Activated naive CD8-positive, alpha-beta T cell treated with anti-CD3 and anti-CD28 coated beads for 36 hours (primary cell): Measurements from ENCODE around the gene GRID1. TPM values are rescaled to one million over a fixed set of nuclear protein-coding genes. Genes with fewer than 3 reads are reported as not detected.

ENCODE experiments used
- DNase-seq: peaks from one replicate; pipeline ENCODE4 v3.0.0; 2021
- H3K27ac Mint-ChIP-seq: one replicate; pipeline ENCODE4 v1.8.0; 2022; ENCODE audit warnings: mild to moderate bottlenecking, moderate library complexity, mixed read lengths
- H3K27me3 Mint-ChIP-seq: one replicate; pipeline ENCODE4 v1.8.0; 2022; ENCODE audit warnings: mild to moderate bottlenecking, mixed read lengths
- H3K36me3 Mint-ChIP-seq: one replicate; pipeline ENCODE4 v1.8.0; 2021; ENCODE audit warnings: mild to moderate bottlenecking, mixed read lengths
- H3K4me1 Mint-ChIP-seq: one replicate; pipeline ENCODE4 v1.8.0; 2021; ENCODE audit warnings: mixed read lengths
- H3K4me3 Mint-ChIP-seq: one replicate; pipeline ENCODE4 v1.8.0; 2022; ENCODE audit warnings: mild to moderate bottlenecking, moderate library complexity, mixed read lengths
- H3K9me3 Mint-ChIP-seq: one replicate; pipeline ENCODE4 v1.8.0; 2022; ENCODE audit warnings: mixed read lengths
- total RNA-seq, 2 experiments: library from RNA; stranded (reverse); gene quantifications; one replicate each; pipeline ENCODE4 v1.2.3, GENCODE V29; 2021

The GRID1 gene
- total RNA-seq, 2 experiments from 2014 or later = not detected

DNA sequence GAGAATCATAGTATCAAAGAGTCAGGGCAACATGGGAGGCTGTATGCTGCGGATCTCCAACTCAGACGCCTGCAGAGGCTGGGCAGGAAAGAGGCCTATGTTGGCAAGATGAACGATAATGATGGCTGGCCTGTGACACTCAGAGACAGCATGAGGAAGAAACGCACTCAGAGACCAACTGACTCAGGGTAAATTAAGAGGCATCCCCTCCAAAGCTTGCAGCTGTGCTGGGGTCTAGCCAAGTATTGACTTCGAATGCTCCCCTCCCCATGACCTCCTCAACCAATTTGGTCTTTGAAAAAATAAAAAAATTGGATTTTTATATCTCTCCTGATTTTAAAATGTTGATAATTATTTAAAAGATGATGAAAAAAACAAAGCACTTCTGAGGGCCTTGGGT is 718.9 kb downstream of the GRID1 start:
- Mint-ChIP-seq H3K9me3 (no peaks in the 10 kb centered on the region), H3K4me1 (no peaks in the 10 kb centered on the region), H3K27ac (no peak overlapping the region), H3K36me3 (no peaks in the 10 kb centered on the region), H3K27me3 (no peaks in the 10 kb centered on the region), H3K4me3 (no peak overlapping the region)
- DNase-seq = no peak

DNA sequence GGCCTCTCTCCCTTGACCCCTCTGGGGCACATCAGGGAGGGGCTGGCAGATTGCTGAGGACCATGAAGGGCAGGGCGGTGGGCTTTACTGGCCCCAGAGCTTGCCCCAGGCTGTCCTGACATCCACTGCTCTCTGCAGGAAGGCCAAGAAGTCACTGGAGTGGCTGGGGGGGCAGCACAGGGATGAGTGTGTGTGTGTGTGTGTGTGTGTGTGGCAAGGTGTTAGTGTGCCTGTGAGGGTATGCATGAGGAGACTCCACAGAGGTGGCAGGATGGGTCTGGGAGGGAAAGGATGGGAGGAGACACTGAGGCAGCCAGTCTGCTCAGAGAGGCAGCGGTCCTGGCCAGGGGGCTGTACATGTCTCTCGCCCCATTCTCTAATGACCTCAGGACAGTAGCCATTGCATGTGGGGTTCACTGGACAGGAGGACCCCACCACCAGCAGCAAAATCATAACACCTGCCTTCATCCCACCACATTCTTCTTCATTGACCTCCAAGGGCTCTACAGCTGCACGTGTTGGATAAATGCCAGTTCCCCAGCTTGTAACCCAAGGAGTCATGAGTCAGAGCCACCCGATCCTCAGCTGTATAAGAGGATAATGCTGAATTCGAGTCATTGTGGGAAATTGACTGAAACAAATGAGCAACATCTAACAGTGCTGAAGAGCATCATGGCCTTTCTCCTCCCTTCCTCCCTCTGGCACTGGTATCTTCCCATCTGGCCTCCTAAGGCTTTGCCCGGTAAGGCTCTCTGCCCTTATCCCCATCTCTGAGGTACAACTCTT is 720.5 kb downstream of the GRID1 start:
- Mint-ChIP-seq H3K36me3 (no peaks in the 10 kb centered on the region), H3K4me3 (no peak overlapping the region), H3K9me3 (no peaks in the 10 kb centered on the region)

DNA sequence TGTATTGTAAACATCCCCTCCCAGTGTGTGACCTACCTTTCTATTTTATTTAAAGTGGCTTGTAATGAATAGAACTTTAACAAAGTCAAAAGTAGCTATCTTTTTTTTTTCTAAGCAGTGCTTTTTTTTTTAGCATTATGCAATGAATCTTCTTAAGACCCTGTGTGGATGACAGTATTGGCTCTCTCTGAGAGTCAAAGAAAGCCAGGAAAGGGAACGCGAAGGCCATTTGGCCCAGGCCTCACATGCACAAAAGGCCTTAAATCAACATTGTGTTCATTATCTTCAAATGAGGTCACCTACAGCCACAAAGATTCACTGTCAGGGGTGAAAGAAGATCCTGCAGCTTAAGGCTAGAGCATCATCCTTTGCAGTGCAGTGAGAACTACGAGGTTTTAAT is 721.5 kb downstream of the GRID1 start:
- no peak for DNase-seq
- no peaks in the 10 kb centered on the region for H3K9me3 Mint-ChIP-seq
- H3K4me1 Mint-ChIP-seq = no peaks in the 10 kb centered on the region
- H3K36me3 Mint-ChIP-seq = no peaks in the 10 kb centered on the region
- H3K27me3 Mint-ChIP-seq = no peaks in the 10 kb centered on the region
- no peak overlapping the region for H3K27ac Mint-ChIP-seq
- H3K4me3 Mint-ChIP-seq = no peak overlapping the region

More for the DNA sequence above, 720.5 kb downstream of the GRID1 start:
- H3K4me1 Mint-ChIP-seq = no peaks in the 10 kb centered on the region
- no peak overlapping the region for H3K27ac Mint-ChIP-seq
- no peak for DNase-seq
- no peaks in the 10 kb centered on the region for H3K27me3 Mint-ChIP-seq

DNA sequence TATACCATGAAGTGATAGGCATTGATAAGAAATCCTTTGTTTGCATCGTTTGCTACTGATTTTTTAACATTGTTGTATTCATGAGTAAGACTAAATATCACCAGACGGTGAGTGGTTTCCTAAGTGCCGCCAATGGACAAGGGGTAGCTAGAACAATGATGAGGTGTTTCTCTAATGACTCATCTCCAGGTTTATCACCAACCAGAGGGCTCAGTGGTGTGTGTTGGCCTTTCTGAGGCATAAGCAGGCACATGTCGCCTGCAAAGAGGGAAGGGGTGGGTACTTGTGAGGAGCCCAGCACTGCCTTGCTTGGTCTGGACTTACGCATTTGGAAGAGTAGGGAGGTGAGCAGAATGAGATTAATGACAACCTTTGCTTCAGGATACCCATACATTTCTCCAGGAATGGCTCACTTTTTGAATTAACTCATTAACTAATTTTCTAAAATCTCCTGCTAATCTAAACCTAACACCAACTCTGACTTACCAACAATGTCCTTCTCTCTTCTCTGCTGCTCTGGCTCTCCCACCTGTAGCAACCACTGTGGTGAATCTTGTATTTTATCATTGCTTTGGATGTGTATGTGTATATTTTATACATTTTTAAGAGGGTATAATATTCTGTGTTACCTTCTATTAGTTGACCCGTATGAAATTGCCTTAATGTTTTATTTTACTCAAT is 722.6 kb downstream of the GRID1 start:
- no peaks in the 10 kb centered on the region for H3K9me3 Mint-ChIP-seq
- H3K4me1 Mint-ChIP-seq = no peaks in the 10 kb centered on the region
- H3K4me3 Mint-ChIP-seq = no peak overlapping the region
- no peaks in the 10 kb centered on the region for H3K36me3 Mint-ChIP-seq
- no peak overlapping the region for H3K27ac Mint-ChIP-seq
- no peak for DNase-seq
- H3K27me3 Mint-ChIP-seq = no peaks in the 10 kb centered on the region

DNA sequence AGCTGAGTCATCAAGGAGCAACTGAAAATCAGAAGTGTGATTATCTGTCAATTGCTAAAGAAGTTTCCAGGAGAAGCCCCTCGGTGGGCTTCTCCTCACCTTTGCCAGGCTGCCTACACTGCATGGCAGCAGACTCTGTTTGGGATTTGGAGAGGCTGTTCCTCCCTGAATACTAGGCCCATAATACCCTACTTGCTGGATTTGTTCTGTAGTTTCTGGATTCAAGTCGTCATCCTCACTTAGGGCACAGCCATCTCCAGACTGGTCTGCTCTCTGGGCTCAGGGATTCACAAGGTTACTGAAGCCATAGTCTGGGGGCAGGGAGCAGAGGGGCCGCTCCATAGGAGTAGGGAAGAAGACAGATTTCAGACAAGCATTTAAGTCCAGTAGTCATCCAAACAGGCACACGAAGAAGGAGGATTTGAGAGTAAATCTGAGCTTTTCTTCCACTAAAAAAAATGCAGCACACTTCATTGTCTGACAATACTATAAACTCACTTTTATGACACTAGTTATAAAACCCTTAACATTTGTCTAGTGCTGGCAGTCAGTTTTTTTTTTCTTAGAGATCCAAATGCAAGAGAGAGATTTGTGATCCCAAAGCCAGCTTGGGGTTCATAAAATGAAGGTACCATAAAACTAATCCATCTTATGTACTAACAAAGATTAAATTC is 723.3 kb downstream of the GRID1 start:
- H3K27ac Mint-ChIP-seq = no peak overlapping the region
- no peaks in the 10 kb centered on the region for H3K27me3 Mint-ChIP-seq
- no peak for DNase-seq
- no peaks in the 10 kb centered on the region for H3K36me3 Mint-ChIP-seq
- H3K9me3 Mint-ChIP-seq = no peaks in the 10 kb centered on the region
- H3K4me3 Mint-ChIP-seq = no peak overlapping the region
- H3K4me1 Mint-ChIP-seq = no peaks in the 10 kb centered on the region

DNA sequence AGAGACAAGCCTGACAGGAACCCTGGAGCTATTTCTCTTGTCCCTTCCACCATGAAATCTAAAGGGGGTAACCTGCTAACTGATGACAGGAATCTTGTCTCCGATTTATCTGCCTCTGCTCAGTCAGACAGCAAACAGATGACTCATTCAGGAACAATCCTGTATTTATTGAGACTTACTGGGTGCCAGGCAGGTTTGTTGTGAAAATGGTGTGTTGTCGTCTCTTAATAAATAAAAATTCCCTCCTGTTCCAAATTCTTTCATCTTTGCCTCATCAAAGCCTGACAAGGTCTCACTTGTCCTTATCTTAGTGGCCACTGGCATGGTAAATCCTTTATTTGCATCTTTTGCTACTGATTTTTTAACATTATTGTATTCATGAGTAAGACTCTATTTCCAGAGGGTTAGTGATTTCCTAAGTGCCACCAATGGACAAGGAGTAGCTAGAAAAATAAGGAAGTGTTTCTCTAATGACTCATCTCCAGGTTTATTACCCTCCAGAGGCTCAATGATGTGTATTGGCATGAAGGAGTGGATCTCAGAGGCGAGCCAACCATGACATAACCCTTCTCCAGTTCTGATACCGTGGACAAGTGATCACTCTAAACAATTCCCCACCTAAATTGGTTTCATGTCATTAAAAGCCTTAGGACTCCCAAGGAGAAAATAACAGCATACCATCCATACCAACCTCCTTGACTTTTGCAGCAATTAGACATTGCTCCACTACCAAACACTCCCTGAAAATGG is 724.0 kb downstream of the GRID1 start:
- Mint-ChIP-seq H3K4me1 (no peaks in the 10 kb centered on the region), H3K36me3 (no peaks in the 10 kb centered on the region), H3K27ac (no peak overlapping the region), H3K9me3 (no peaks in the 10 kb centered on the region), H3K4me3 (no peak overlapping the region), H3K27me3 (no peaks in the 10 kb centered on the region)
- DNase-seq = no peak

DNA sequence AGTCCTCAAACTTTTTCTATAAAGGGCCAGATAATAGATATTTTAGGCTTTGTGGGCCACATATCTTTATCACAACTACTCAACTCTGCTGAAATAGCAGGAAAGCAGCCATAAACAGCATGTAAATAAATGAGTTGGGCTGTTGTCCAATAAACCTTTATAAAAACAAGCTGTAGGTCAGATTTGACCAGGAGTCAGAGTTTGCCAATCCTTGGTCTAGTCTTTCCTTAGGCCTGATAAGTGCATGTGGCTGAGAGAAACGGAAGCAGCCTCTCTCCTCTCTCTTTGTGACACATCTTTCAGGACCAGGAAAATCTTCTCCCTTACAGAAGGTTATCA is 724.5 kb downstream of the GRID1 start:
- no peaks in the 10 kb centered on the region for H3K27me3 Mint-ChIP-seq
- H3K27ac Mint-ChIP-seq = no peak overlapping the region
- no peak overlapping the region for H3K4me3 Mint-ChIP-seq
- no peaks in the 10 kb centered on the region for H3K9me3 Mint-ChIP-seq
- no peaks in the 10 kb centered on the region for H3K4me1 Mint-ChIP-seq
- no peaks in the 10 kb centered on the region for H3K36me3 Mint-ChIP-seq
- no peak for DNase-seq

DNA sequence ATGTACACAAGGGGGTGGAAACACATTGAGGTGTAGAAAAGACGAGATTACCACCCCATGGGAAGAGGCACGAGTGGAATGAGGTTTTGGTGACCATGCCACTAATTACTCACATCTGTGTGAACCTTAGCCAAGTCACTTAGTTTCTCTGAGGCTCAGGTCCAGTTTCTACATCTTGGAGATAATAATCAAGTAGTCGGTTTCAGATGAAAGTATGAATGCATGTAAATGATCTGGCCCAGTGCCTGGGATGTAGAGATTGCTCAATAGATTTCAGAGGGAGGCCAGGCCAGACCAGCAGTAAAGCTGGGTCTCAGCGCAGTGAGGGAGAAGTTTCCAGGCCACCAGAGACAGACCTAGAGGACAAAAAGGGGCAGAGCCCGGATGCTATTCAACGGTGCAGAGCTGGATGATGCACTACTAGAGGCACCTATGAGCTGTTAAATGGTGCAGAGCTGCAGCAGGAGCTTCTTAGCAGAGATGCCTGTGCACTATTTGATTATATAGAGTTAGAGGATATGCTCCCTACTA is 725.1 kb downstream of the GRID1 start:
- Mint-ChIP-seq H3K4me3 (no peak overlapping the region), H3K36me3 (no peaks in the 10 kb centered on the region), H3K9me3 (no peaks in the 10 kb centered on the region), H3K4me1 (no peaks in the 10 kb centered on the region), H3K27me3 (no peaks in the 10 kb centered on the region), H3K27ac (no peak overlapping the region)
- no peak for DNase-seq

DNA sequence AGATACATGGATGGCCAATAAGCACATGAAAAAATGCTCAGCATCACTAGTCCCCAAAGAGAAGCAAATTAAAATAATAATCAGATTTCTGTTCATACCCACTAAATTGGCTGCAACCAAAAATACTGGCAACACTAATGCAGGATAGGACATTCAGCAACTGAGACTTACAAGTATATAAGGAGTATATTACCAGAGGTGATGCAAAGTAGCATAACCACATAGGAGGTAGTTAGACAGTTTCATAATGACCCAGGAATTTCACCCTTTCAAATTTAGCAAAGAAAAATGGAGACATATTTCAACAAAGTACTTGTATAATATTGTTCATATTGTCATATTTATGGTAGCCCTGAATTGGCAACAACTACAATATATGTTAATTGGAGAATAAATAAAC is 727.8 kb downstream of the GRID1 start:
- no peaks in the 10 kb centered on the region for H3K4me1 Mint-ChIP-seq
- H3K4me3 Mint-ChIP-seq = no peak overlapping the region
- H3K27me3 Mint-ChIP-seq = no peaks in the 10 kb centered on the region
- no peaks in the 10 kb centered on the region for H3K9me3 Mint-ChIP-seq
- H3K36me3 Mint-ChIP-seq = no peaks in the 10 kb centered on the region
- no peak overlapping the region for H3K27ac Mint-ChIP-seq
- no peak for DNase-seq

DNA sequence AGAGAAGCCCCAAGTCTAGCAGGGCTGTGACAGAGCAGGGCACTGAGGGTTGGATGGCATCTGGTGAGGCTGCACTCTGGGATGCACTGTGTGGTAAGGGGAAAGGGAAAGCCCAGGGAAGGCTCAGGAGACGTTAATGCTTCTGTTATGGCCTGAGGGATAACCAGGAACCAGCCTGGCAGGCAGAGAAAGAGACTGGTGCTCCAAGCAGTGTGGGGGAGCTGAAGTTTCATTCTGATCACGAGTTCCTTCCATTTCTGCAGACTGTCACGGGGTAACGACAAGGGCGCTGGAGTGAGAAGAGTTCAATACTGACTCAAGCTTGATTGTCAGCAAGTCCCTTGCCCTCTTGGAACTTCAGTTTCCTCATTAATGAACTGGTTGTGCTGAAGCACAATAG is 730.9 kb downstream of the GRID1 start:
- no peak overlapping the region for H3K27ac Mint-ChIP-seq
- H3K4me1 Mint-ChIP-seq = no peaks in the 10 kb centered on the region
- no peak for DNase-seq
- H3K36me3 Mint-ChIP-seq = no peaks in the 10 kb centered on the region
- H3K27me3 Mint-ChIP-seq = no peaks in the 10 kb centered on the region
- H3K9me3 Mint-ChIP-seq = no peaks in the 10 kb centered on the region
- H3K4me3 Mint-ChIP-seq = no peak overlapping the region

DNA sequence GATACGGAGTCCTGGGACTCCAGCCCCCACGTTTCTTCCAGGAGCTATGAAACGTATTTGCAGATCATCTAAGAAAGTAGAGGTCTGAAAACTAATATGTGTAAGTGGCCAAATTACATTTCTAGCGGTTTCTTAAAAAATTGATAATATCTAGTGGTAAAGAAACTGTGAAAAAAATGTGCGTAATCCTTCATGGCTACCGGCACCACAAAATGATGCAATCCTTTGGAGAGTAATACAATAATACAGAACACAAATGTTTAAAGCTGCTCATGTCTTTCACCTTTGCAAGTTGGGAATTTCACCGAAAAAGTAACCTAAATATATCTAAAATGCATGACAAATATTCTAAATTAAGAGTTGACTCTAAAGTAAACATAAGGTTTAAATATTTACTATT is 742.1 kb downstream of the GRID1 start:
- H3K9me3 Mint-ChIP-seq = no peaks in the 10 kb centered on the region
- no peak overlapping the region for H3K4me3 Mint-ChIP-seq
- no peaks in the 10 kb centered on the region for H3K36me3 Mint-ChIP-seq
- DNase-seq = no peak
- H3K27me3 Mint-ChIP-seq = no peaks in the 10 kb centered on the region
- H3K4me1 Mint-ChIP-seq = no peaks in the 10 kb centered on the region
- no peak overlapping the region for H3K27ac Mint-ChIP-seq

DNA sequence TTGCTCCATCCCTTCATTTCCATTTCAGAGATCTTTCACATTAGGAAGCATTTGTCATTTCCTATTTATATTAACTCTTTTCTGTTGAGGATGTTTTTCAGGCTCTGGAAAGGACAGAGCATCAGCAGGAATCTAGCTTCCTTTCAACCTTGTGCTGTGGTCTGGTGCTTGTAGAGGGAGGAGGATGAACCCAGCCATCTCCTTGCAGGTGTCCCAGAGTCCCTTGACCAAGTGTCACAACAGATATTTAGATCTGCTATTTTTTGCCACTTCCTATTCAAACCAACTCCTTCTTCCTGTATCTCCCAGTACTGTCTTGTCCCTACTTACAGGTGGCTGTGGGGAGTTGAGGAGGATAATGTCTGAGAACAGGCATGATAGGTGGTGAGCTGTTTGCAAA is 742.8 kb downstream of the GRID1 start:
- no peaks in the 10 kb centered on the region for H3K27me3 Mint-ChIP-seq

DNA sequence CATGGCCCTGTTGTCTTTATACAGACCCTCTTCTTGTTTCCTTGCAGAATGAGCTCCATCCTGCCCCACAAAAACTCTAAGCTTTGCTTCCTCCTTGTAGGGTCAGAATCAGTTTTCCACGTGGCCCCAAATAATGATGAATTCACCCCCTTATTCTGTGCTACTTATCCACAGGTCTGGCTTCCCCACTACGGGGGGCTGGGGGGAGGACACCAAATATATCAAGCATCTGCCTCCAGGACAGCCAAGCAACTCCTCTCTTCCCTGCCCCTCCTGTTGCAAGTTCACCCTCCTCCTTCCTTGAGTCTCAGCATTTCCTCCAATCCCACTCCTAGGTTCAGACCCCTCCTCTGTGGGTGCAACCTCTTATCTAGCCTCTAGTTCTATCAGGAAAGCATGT is 743.3 kb downstream of the GRID1 start:
- Mint-ChIP-seq H3K9me3 (no peaks in the 10 kb centered on the region), H3K27ac (no peak overlapping the region), H3K27me3 (no peaks in the 10 kb centered on the region), H3K4me3 (no peak overlapping the region), H3K36me3 (no peaks in the 10 kb centered on the region), H3K4me1 (no peaks in the 10 kb centered on the region)
- no peak for DNase-seq

More for the DNA sequence above, 742.8 kb downstream of the GRID1 start:
- Mint-ChIP-seq H3K4me1 (no peaks in the 10 kb centered on the region), H3K36me3 (no peaks in the 10 kb centered on the region), H3K9me3 (no peaks in the 10 kb centered on the region), H3K27ac (no peak overlapping the region), H3K4me3 (no peak overlapping the region)
- DNase-seq = no peak

DNA sequence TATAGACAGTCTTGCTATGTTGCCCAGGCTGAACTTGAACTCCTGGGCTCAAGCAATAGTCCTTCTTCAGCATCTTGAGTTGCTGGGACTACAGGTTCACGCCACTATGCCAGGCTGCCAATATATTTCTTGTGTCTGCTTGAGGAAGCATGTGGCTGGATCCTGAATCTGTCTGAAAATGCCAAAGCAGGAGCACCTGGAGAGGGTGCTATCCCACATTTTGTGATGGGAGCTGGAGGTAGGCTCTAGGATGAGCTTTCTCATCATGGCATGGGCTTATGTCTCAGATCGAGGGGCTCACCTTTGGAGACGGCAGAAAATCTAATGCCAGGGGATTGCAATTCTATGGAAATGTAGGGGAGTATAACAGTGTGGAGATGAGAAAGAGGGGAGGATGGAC is 744.2 kb downstream of the GRID1 start:
- H3K9me3 Mint-ChIP-seq = no peaks in the 10 kb centered on the region
- H3K27me3 Mint-ChIP-seq = no peaks in the 10 kb centered on the region
- no peaks in the 10 kb centered on the region for H3K36me3 Mint-ChIP-seq
- H3K4me3 Mint-ChIP-seq = no peak overlapping the region
- H3K4me1 Mint-ChIP-seq = no peaks in the 10 kb centered on the region
- no peak overlapping the region for H3K27ac Mint-ChIP-seq
- DNase-seq = no peak

DNA sequence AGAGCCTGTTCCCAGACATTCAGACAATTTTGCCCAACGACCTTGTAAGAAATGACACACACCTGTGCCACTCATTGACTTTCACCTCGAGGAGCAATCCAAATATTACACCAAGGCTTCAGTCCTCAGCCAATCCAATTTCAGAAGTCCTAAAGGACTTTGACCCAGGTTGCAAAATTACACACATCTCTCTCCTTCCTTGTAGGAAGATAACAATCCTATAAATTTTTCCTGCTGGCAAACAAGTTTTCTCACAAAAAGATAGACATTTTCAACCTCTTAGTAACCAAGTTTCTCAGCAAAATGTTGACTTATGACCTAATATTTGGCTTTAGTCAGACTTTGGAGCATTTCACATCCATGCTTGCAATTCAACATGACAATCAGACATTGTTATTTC is 745.0 kb downstream of the GRID1 start:
- no peak for DNase-seq
- no peaks in the 10 kb centered on the region for H3K36me3 Mint-ChIP-seq
- H3K27me3 Mint-ChIP-seq = no peaks in the 10 kb centered on the region
- H3K27ac Mint-ChIP-seq = no peak overlapping the region
- no peak overlapping the region for H3K4me3 Mint-ChIP-seq
- H3K9me3 Mint-ChIP-seq = no peaks in the 10 kb centered on the region
- H3K4me1 Mint-ChIP-seq = no peaks in the 10 kb centered on the region
